Central memory CD8-positive, alpha-beta T cell (primary cell): ENCODE results near the gene DGAT2.

Source experiments
- ATAC-seq: fragments of 150-1000 bp; cut with Tn5 transposase; replicated peaks from 2 replicates; pipeline ENCODE4 v1.10.0; 2022; ENCODE audit warnings: mild to moderate bottlenecking, moderate FRiP score, moderate number of reproducible peaks; ENCODE audit not compliant: poor library complexity, severe bottlenecking; ENCODE audit errors: extremely low read depth
- DNase-seq, 2 donors: peaks; one replicate each; pipeline ENCODE4 v3.0.0; 2021; ENCODE audit warnings: low spot score in 2 of 2
- H3K27ac Mint-ChIP-seq: one replicate; pipeline ENCODE4 v1.8.0; 2022; ENCODE audit warnings: low read depth, mild to moderate bottlenecking, moderate library complexity, mixed read lengths
- H3K27me3 Mint-ChIP-seq: one replicate; pipeline ENCODE4 v1.8.0; 2022; ENCODE audit warnings: mixed read lengths
- H3K36me3 Mint-ChIP-seq: one replicate; pipeline ENCODE4 v1.8.0; 2022; ENCODE audit warnings: mild to moderate bottlenecking, moderate library complexity, mixed read lengths; ENCODE audit not compliant: insufficient read depth
- H3K4me1 Mint-ChIP-seq: one replicate; pipeline ENCODE4 v1.8.0; 2022; ENCODE audit warnings: mixed read lengths
- H3K4me3 Mint-ChIP-seq: one replicate; pipeline ENCODE4 v1.8.0; 2022; ENCODE audit warnings: mild to moderate bottlenecking, moderate library complexity, mixed read lengths
- H3K9me3 Mint-ChIP-seq: one replicate; pipeline ENCODE4 v1.8.0; 2022; ENCODE audit warnings: mixed read lengths

DGAT2 gene

GRCh38 chr11:75768112-75768908, at the start of gene DGAT2:
DGAT2 (plus strand) TSS chr11:75768778; CDS start chr11:75768992, 214 bp downstream.
- Mint-ChIP-seq H3K4me3 (peak within 1 kb of the TSS; percentile 76), H3K36me3 (peaks cover 2% of the 10 kb centered on the region), H3K9me3 (no peaks in the 10 kb centered on the region), H3K27ac (peak within 1 kb of the TSS; percentile 63), H3K27me3 (peaks cover 32% of the 10 kb centered on the region), H3K4me1 (peaks cover 11% of the 10 kb centered on the region)
- ATAC-seq (peak; percentile 90), DNase-seq (peak; percentile 48)

GRCh38 chr11:75719340-75720239, 49.0 kb upstream of the DGAT2 start:
- no peaks in the 10 kb centered on the region for H3K4me1 Mint-ChIP-seq
- ATAC-seq (no peak), DNase-seq (no peak)
- peak overlapping the region; percentile 8 for H3K27ac Mint-ChIP-seq
- no peak overlapping the region for H3K4me3 Mint-ChIP-seq
- H3K27me3 Mint-ChIP-seq: no peaks in the 10 kb centered on the region
- no peaks in the 10 kb centered on the region for H3K9me3 Mint-ChIP-seq
- no peaks in the 10 kb centered on the region for H3K36me3 Mint-ChIP-seq

GRCh38 chr11:75720639-75721038, 47.9 kb upstream of the DGAT2 start:
- Mint-ChIP-seq H3K4me3 (no peak overlapping the region), H3K9me3 (no peaks in the 10 kb centered on the region), H3K27ac (no peak overlapping the region), H3K4me1 (no peaks in the 10 kb centered on the region), H3K36me3 (no peaks in the 10 kb centered on the region), H3K27me3 (no peaks in the 10 kb centered on the region)
- DNase-seq: no peak
- ATAC-seq: no peak

- ATAC-seq (no peak), DNase-seq (no peak)
- no peak overlapping the region for H3K4me3 Mint-ChIP-seq
- H3K9me3 Mint-ChIP-seq: no peaks in the 10 kb centered on the region
- no peak overlapping the region for H3K27ac Mint-ChIP-seq
- H3K36me3 Mint-ChIP-seq: no peaks in the 10 kb centered on the region
- no peaks in the 10 kb centered on the region for H3K4me1 Mint-ChIP-seq
- H3K27me3 Mint-ChIP-seq: no peaks in the 10 kb centered on the region
These were observed 46.5 kb upstream of the DGAT2 start for GRCh38 chr11:75721852-75722668.

- no peak for DNase-seq
- no peaks in the 10 kb centered on the region for H3K9me3 Mint-ChIP-seq
- H3K27ac Mint-ChIP-seq: no peak overlapping the region
- no peak overlapping the region for H3K4me3 Mint-ChIP-seq
- no peaks in the 10 kb centered on the region for H3K4me1 Mint-ChIP-seq
- no peaks in the 10 kb centered on the region for H3K27me3 Mint-ChIP-seq
- H3K36me3 Mint-ChIP-seq: no peaks in the 10 kb centered on the region
- ATAC-seq: no peak
These were observed 45.9 kb upstream of the DGAT2 start for GRCh38 chr11:75722669-75723042.

- H3K4me3 Mint-ChIP-seq: no peak overlapping the region
- H3K27me3 Mint-ChIP-seq: no peaks in the 10 kb centered on the region
- no peaks in the 10 kb centered on the region for H3K4me1 Mint-ChIP-seq
- H3K36me3 Mint-ChIP-seq: peaks cover 2% of the 10 kb centered on the region
- no peaks in the 10 kb centered on the region for H3K9me3 Mint-ChIP-seq
- DNase-seq (no peak), ATAC-seq (no peak)
- H3K27ac Mint-ChIP-seq: no peak overlapping the region
These were observed 42.8 kb upstream of the DGAT2 start for GRCh38 chr11:75725547-75726320.

- Mint-ChIP-seq H3K36me3 (peaks cover 2% of the 10 kb centered on the region), H3K27me3 (peaks cover 19% of the 10 kb centered on the region), H3K4me1 (no peaks in the 10 kb centered on the region), H3K27ac (no peak overlapping the region), H3K9me3 (no peaks in the 10 kb centered on the region), H3K4me3 (no peak overlapping the region)
- ATAC-seq (no peak), DNase-seq (no peak)
These were observed 39.6 kb upstream of the DGAT2 start for GRCh38 chr11:75728992-75729391.

- Mint-ChIP-seq H3K27ac (no peak overlapping the region), H3K4me3 (no peak overlapping the region), H3K4me1 (no peaks in the 10 kb centered on the region), H3K9me3 (no peaks in the 10 kb centered on the region), H3K27me3 (peaks cover 31% of the 10 kb centered on the region), H3K36me3 (peaks cover 2% of the 10 kb centered on the region)
- DNase-seq: no peak
- no peak for ATAC-seq
These were observed 37.5 kb upstream of the DGAT2 start for GRCh38 chr11:75731095-75731494.

- H3K36me3 Mint-ChIP-seq: peaks cover 2% of the 10 kb centered on the region
These were observed 35.5 kb upstream of the DGAT2 start for GRCh38 chr11:75733071-75733430.

GRCh38 chr11:75733431-75734107, 35.0 kb upstream of the DGAT2 start:
- ATAC-seq (no peak), DNase-seq (no peak)
- no peaks in the 10 kb centered on the region for H3K9me3 Mint-ChIP-seq
- peaks cover 33% of the 10 kb centered on the region for H3K27me3 Mint-ChIP-seq
- no peaks in the 10 kb centered on the region for H3K4me1 Mint-ChIP-seq
- H3K4me3 Mint-ChIP-seq: no peak overlapping the region
- no peak overlapping the region for H3K27ac Mint-ChIP-seq
- H3K36me3 Mint-ChIP-seq: peaks cover 2% of the 10 kb centered on the region

More at GRCh38 chr11:75733071-75733430, 35.5 kb upstream of the DGAT2 start:
- DNase-seq: no peak
- H3K9me3 Mint-ChIP-seq: no peaks in the 10 kb centered on the region
- peaks cover 31% of the 10 kb centered on the region for H3K27me3 Mint-ChIP-seq
- ATAC-seq: no peak
- no peak overlapping the region for H3K27ac Mint-ChIP-seq
- H3K4me1 Mint-ChIP-seq: no peaks in the 10 kb centered on the region
- H3K4me3 Mint-ChIP-seq: no peak overlapping the region

GRCh38 chr11:75734491-75735180, 33.9 kb upstream of the DGAT2 start:
- Mint-ChIP-seq H3K36me3 (no peaks in the 10 kb centered on the region), H3K27ac (no peak overlapping the region), H3K4me1 (no peaks in the 10 kb centered on the region), H3K4me3 (no peak overlapping the region), H3K9me3 (no peaks in the 10 kb centered on the region), H3K27me3 (peaks cover 39% of the 10 kb centered on the region)
- DNase-seq (no peak), ATAC-seq (no peak)
